GM21360 (cell line): Measurements from ENCODE around the gene IPO9.
"Not testable (repeated sequence)": the region's sequence is repeated elsewhere in the genome, so short reads cannot be mapped to it uniquely, and the experiment has no call there.

Experiments used
- ATAC-seq: cut with Tn5 transposase; IDR thresholded peaks from one replicate; pipeline ENCODE4 v1.9.1; 2021; ENCODE audit warnings: mild to moderate bottlenecking, moderate library complexity; ENCODE audit not compliant: unreplicated experiment

The IPO9 gene

DNA sequence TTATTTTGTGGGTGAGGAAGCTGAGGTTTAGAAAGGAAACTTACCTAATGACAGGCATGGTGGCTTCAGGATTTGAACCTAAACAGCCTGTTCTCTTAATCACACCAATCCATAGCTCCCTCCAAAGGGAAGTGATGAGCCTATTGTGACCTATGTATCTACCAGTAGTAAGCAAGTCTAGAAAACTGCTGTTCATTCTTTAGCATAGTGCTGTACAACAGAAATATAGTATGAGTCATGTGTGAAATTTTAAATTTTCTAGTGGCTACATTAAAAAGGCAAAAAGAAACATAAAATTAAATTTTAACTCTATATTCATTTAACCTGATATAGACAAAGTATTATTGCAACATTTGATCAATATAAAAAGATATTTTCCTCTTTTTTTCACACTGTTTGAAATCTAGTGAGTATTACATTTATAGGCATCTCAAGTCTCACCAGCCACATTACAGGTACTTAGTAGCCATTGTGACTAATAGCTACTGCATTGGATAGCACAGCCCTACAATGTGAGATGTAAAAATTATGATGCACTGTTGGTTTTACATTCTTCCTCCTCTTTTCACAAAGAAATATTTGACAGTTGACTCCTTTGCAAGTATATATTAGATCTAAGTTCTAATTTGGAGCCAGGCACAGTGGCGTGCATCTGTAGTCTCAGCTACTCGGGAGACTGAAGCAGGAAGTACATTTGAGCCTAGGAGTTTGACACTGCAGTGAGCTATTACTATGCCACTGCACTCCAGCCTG is 16.6 kb downstream of the IPO9 start:
- no peak for ATAC-seq

DNA sequence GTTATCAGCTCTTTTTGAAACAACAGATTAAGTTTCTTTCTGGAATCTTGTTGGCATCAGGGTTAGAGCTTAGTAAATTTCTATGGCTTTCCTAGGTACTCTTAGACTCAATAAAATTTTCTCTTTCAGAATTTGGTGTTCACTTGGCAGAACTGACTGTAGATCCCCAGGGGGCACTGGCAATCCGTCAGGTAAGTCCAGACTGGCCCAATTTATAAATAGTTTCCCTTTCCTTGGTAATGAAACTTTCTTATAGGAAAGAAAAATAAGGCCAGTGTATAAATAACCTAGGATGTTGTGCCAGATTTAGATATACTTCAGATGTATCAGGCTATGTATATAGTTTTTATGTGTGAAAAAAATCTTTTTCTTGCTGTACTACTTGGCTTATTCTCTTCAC is 18.2 kb downstream of the IPO9 start:
- ATAC-seq = no peak

DNA sequence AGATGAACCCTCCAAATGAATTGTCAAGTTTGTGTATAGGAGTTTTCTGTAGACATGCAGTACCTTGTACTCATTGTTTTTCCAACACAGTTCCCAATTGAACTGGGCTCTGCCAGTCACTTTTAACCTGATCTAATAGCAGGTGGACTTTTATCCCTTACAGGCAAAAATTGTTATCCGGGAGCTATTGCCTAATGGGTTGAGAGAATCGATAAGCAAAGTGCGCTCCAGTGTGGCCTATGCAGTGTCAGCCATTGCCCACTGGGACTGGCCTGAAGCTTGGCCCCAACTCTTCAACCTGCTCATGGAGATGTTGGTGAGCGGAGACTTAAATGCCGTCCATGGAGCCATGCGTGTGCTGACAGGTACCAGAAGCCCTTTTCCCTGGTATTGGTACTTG is 19.3 kb downstream of the IPO9 start:
- ATAC-seq = no peak

DNA sequence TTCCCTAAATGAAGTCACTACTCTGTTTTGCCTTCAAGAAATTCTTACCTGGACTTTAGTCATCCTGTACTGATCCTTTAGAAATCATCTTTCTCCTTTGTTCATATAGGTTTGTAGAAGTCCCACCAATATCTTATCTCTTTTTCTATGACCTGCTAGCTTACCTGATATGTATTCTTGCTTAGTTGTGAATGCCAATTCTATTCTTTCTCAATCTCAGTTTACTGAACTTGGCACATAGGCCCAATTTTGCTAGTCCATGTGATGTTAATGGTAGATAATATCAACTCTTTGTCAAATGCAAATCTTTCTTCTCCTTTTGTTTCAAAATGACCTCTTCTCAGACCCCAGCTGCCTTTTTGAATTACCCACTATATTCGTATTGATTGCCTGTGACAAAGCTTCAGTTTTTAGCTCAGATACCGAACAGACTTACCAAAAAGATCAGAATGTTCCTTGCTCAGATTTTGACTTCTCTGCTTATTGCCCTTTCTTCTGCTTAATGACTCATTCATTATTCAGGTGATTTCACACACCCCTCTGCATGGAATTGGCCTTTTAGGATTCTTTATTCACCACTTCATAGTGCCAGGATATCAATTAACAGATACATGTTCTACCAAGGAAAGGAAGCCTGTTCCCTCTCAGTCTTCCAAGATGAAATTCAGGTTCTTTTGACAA is 20.6 kb downstream of the IPO9 start:
- no peak for ATAC-seq

DNA sequence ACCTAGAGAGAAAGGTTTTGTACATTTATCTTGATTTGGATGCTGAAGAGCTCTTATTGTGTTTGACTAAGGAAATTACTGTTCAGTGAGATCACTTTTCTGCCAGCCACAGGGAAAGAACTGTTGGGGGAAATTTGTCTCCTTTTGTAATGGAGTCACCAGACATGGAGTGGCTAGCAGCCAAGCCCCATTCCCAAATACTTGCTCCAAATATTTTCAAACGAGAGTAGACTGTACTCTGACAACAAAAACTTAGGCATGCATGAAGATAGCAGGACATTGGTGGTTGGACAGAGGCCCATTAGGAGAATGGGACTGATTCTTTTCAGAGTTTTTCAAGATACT is 21.1 kb downstream of the IPO9 start:
- ATAC-seq = no peak

DNA sequence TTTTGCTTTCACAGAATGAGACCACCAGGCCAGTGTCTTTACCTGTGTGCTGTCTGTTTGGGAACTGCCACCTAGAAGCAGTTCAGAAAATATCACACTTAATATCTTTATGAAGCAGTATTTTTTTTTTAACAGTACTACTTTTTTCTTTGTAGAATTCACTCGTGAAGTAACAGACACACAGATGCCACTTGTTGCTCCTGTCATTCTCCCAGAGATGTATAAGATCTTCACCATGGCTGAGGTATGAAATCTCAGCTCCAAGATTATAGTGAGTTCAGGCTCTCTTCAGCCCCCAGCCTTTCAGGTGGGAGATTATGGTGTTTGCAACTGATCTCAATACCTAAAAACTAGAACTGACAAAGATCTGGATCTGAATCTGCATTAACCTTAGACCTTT is 23.0 kb downstream of the IPO9 start:
- no peak for ATAC-seq

DNA sequence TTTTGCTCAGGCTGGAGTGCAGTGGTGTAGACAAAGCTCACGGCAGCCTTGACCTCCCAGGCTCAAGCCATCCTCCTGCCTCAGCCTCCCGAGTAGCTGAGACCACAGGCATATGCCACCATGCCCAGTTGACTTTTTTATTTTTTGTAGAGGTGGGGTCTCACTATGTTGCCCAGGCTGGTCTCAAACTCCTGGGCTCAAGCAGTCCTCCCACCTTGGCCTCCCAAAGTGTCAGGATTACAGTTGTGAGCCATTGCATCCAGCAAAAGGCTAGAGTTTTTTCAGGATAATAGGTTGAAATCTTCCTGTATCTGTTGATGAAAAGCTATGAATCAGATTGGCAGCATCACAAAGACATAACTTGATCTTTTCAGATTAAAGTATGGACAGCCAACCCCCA is 27.8 kb downstream of the IPO9 start:
- not testable (repeated sequence) for ATAC-seq

DNA sequence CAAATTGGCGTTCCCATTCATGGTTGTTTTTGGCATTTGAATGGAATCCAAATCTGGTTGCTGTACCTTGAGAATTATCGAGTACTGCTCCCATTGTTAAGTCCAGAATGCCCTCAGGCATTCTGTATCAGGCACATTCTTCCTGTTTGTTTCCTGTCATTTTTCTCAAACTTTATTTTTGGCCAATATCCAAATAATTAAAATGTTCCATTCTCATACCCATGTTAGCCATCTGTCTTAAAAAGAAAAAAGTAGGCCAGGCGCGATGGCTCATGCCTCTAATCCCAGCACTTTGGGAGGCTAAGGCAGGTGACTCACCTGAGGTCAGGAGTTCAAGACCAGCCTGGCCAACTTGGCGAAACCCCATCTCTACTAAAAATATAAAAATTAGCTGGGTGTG is 30.5 kb downstream of the IPO9 start:
- ATAC-seq = no peak

DNA sequence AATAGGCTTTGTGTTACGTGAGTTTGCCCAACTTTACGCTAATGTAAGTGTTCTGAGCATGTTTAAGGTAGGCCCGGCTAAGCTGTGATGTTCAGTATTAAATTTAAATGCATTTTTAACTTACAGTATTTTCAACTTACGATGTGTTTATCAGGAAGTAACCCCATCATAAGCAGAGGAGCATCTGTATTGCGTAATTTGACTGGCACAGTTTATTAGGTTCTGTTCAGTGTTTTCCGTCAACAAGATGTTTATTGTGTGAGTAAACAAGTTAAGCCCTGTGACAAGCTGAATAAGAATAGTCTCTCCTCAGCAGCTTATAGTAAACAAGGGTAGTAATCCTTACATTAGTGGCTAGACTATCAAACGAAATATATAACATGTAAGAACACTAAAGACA is 32.5 kb downstream of the IPO9 start:
- no peak for ATAC-seq

DNA sequence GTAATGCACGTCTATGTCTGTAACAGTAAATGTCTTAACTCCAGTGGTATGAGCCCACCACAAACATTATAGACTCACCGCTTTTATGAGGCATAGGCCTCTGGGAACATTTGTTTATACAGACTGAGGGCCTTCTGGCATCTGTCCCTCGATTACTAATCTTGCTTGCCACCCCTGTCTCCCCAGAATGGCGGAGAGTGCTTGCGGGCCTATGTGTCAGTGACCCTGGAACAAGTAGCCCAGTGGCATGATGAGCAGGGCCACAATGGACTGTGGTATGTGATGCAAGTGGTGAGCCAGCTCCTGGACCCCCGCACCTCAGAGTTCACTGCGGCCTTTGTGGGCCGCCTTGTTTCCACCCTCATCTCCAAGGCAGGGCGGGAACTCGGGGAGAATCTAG is 41.4 kb downstream of the IPO9 start:
- ATAC-seq = no peak

DNA sequence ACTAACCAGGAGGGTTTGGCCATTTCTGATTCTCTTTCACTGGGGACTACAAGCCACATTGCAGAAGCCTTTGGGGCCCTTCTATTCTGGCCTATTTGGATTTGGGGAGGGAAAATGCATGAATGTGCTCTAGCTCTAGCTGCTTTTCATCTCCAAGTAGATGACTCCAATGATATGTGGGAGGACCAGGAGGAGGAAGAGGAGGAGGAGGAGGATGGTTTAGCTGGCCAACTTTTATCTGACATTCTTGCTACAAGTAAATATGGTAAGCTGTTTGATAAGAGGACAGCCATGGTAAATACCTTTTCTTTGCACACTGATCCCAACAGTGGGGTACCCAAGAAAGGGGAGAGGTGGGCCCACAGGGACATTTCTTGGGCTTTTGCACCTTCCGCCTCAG is 45.7 kb downstream of the IPO9 start:
- ATAC-seq = no peak

DNA sequence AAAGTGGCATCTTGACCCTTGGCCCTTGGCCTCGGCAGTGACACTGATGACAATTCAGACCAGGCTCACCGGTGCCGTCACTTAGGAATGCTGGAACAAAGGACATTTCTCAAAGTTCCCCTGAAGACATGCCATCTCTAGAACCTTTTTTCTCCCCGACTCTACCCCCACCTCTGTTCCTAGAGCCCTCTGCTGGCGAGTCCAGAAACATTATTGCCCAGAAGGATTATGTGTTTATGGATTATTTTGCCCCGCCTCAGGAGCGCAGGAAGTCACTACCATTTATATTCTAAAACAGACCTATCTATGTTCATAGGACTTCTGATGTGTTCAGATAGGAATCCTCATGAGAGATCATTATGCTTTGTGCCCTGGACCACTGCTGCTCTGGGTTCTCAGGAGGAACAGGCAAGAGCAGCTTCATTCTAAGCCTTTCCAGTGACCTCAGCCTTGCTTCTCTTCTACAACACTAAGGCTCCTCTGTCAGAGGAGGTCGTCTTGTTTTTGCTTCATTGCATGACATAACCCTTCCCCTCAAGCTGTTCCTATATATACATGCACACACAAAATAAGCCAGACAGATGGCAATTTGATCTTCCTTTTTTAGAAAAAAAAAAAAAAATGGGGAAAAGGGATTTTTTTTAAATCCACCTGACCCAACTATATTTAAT is 47.3 kb downstream of the IPO9 start:
- ATAC-seq = no peak

DNA sequence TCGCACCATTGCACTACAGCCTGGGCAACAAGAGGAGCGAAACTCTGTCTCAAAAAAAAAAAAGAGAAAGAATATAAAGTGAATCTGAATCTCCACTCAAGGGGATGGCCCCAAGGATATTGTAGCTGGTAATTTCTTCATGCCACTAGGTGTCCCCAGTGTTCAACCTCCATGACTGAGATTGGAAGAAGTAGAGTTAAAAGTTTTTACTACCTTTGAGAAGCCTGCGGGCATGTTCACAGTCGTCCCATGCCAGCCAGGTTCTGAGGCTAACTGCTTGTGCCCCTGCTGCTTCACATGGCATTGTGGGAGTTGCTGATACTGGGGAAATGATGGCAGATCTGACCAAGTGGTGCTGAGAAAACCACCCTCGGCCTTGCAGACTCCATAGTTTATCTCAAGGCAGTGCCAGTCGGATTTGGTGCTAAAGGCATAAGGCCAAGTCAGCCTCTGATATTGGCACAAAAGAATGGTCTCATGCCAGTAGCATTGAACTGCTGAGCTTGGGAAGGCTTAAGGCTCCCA is 49.0 kb downstream of the IPO9 start:
- ATAC-seq = no peak

DNA sequence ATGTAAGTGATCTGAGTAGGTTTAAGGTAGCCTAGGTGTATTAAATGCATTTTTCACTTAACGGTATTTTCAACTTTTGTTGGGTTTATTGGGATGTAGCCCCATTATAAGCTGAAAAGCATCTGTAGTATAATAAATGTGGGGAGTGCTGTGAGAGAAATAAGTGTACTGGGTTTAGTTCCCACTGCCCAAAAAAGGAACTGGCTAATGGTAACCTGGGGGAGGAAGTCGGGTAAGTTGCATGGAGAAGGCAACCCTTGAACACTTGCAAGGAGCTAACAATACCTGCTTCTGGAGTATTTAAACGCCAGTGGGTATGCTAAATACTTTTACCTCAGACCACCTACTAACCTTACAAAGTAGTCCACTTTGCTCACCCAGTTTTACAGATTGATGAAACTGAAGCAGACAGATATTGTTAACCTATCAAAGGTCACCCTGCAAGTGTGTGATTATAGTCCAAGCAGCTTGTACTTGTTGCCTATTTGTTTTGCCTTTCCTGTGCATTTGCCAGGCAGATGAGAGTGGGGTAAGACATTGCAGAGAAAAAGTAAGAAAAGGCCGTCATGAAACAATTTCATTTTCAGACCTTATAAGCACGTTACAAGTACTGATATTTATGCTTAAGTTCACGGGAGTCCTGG is 52.1 kb downstream of the IPO9 start:
- ATAC-seq = no peak

DNA sequence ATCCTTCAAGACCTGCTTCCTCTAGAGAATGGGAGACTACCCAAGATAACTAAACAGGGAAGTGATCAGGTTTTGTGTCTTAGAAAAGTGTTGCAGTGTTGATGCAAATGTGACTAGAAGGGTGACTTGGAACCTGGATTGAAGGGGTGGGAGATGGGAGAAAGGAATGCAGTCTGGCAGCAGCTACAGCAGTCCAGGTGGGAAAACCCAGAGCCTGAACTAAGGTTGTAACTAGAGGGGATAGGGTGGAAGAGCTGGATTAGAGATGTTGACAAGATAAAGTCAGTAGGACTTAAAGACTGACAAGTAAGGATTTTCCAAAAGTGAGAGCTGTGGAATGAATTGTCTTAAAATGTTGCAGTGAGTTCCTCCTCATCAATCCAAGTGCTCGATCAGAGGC is 52.7 kb downstream of the IPO9 start:
- no peak for ATAC-seq

DNA sequence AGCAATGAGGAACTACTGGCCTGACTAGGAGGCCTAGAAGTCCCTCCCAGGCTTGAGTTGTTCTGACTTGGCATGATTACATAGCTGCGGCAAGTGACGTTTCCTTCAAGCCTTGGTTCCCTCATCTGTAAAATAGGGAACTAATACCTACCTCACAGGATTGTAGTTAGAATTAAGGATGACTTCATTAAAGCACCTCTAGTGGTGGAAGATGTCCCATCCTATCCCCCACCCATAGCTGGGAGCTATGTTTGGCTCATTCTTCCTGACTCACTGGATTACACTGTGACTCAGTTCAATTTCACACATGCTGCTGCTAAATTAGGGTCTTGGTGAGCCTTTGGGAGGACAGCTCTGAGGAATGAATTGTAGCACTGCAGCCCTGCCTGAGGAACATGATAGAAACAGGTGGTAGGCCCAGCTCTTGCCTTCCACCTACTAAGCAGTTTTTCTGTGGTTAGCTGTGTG is 53.7 kb downstream of the IPO9 start:
- ATAC-seq = peak; percentile 62

DNA sequence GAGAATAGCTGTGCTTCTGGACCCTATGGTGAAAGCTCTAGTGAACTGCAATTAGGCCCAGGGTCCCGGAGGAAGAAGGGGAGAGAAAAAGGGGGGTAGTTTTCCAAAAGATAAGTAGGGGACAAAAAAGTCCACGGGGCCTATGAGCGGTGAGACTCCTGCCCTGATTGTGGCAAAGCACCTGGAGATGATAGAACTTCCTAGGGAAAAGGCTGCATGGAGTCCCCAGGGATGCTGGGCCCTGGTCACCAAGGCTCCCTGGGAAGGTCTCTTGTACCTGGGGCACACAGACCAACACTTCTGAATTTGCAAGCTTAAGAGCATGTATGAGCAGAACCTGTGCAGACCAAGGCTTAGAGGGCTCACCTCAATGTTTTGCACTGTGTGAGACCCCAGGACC is 54.3 kb downstream of the IPO9 start:
- no peak for ATAC-seq

DNA sequence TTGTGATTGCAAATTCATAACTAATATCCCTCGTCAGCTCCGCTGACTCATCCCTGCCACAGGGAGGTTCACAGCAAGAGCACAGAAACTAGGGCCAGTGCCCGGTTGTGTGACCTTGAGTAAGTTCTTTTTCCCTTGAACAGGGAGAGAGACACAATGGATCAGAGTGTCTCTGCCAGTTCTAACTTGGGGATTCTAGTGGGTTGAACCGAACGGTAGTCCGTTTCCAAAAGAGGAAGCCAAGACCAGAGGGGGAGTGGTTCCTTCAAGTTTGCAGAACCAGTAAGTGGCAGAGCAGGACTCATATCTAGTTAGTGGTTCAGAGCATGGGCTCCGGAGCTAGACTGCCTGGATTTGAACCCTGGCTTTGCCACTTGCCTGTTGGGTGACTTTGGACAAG is 54.8 kb downstream of the IPO9 start:
- no peak for ATAC-seq

DNA sequence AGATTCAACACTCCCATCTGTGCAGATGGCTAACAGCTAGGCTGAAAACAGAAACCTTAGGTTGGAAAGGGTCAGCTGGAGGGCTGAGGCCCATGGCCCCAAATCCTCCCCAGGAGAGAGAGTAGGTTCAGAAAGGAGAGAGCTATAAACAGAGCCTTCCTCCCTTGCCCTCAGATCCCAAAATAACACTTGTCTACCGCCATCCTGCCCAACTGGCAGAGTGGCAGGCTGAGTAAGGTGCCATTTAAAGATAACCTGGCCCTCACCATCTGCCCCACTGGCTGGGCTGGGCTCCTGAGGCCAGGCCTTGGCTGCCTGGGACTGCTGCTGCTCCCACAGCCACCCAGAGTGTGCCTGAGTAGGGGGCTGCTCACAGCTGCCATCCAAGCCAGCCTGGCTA is 55.5 kb downstream of the IPO9 start:
- no peak for ATAC-seq

DNA sequence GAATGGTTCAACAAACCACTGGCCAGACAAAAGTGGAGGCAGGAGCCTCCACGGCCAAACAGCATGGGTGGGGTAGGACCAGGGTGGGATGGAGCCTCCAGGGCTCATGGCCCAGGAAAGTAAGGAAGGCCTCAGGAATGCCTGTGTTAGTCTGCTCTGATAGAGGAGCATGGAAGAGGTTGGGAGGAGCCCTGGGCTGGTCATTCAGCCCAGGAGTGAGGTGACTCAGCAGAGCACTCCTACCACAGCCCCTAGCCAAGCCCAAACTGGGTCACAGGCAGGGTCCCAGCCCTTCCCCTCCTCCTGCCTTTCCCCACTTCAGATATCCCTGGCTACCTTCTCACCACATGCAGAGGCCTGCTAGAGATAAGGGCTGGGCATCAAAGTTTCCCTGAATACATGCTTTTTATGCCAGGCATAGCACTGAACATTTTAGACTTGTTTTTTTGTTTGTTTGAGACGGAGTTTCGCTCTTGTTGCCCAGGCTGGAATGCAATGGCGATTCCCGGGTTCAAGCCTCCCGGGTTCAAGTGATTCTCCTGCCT is 56.6 kb downstream of the IPO9 start:
- no peak for ATAC-seq
